ENCODE results near the gene PEAR1. TPM values are rescaled to one million over a fixed set of nuclear protein-coding genes. Genes with fewer than 3 reads are reported as not detected.

PEAR1 gene
- total RNA-seq, 2 experiments from 2014 or later, result not detected

DNA sequence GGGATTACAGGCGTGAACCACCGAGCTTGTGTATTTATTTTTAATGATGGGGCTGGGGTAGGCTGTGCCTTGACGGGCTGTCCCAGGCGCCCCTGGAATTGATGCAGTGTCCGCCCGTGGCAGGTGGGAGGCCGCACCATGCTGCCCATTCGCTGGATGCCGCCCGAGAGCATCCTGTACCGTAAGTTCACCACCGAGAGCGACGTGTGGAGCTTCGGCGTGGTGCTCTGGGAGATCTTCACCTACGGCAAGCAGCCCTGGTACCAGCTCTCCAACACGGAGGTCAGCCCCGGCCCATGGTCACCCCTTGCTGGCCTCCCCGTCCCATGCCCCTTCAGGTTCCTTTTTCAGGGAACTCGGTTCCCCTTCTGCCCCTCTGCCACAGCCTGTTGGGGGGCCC is 13.6 kb upstream of the PEAR1 start:
- Histone ChIP-seq H2AFZ (ENCODE audit: low read length) (no peak overlapping the region), H3K79me2 (ENCODE audit: insufficient read depth, low read depth, low read length) (no peaks in the 10 kb centered on the region), H3K9me3 (ENCODE audit: low read length) (no peaks in the 10 kb centered on the region), H4K20me1 (ENCODE audit: insufficient read depth, low read length) (no peaks in the 10 kb centered on the region), H3K36me3 (ENCODE audit: insufficient read depth, low read length) (no peaks in the 10 kb centered on the region), H3K4me1 (ENCODE audit: insufficient read depth, low read length, poor library complexity, severe bottlenecking) (no peaks in the 10 kb centered on the region), H3K4me2 (ENCODE audit: low read length) (no peak overlapping the region), H3K4me3 (ENCODE audit: low read depth, low read length, poor library complexity, severe bottlenecking) (no peak overlapping the region), H3K9me2 (ENCODE audit: insufficient read depth, low read length) (no peaks in the 10 kb centered on the region), H3K27ac (ENCODE audit: low read depth, low read length, poor library complexity, severe bottlenecking) (no peak overlapping the region)
- ChIA-PET POLR2A (no interaction called here), CTCF (ENCODE audit: unreplicated experiment) (no interaction called here)
- DNase-seq (ENCODE audit: low spot score), result no peak
- intact Hi-C loops (cut with micrococcal nuclease; ENCODE audit: unreplicated experiment), result no loop called here
- TF ChIP-seq, protein P1, sequence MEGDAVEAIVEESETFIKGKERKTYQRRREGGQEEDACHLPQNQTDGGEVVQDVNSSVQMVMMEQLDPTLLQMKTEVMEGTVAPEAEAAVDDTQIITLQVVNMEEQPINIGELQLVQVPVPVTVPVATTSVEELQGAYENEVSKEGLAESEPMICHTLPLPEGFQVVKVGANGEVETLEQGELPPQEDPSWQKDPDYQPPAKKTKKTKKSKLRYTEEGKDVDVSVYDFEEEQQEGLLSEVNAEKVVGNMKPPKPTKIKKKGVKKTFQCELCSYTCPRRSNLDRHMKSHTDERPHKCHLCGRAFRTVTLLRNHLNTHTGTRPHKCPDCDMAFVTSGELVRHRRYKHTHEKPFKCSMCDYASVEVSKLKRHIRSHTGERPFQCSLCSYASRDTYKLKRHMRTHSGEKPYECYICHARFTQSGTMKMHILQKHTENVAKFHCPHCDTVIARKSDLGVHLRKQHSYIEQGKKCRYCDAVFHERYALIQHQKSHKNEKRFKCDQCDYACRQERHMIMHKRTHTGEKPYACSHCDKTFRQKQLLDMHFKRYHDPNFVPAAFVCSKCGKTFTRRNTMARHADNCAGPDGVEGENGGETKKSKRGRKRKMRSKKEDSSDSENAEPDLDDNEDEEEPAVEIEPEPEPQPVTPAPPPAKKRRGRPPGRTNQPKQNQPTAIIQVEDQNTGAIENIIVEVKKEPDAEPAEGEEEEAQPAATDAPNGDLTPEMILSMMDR (conservative IDR thresholded peaks at IDR 0.05; ENCODE audit: low read length), result no peak
- TF ChIP-seq EZH2phosphoT487 (IDR thresholded peaks at IDR 0.05; ENCODE audit: borderline replicate concordance, low read depth, low read length), result no peak
- BruUV-seq (replicated peaks), result no TSS peak

DNA sequence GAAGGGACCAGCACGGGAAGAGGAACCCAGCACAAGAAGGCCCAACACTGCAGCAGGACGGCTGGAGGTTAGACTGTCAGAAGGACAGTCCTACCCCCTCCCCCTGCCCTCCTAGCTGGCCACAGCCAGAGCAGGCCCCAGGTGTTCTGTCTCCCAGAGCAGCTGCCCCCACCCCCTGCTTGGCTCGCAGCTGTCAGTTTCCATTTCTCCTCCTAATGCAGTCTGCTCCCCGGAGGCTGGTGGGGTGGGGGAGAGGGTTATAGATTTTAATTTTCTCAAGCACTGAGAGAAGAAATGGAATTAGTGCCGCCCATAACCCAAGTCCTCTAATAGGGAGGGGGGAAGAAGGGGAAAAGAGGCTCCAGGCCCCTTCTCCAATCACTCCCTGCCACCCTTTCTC is 13.0 kb upstream of the PEAR1 start:
- Histone ChIP-seq H3K4me3 (ENCODE audit: low read depth, low read length, poor library complexity, severe bottlenecking) (no peak overlapping the region), H3K9me3 (ENCODE audit: low read length) (no peaks in the 10 kb centered on the region), H3K9me2 (ENCODE audit: insufficient read depth, low read length) (no peaks in the 10 kb centered on the region), H4K20me1 (ENCODE audit: insufficient read depth, low read length) (no peaks in the 10 kb centered on the region), H3K79me2 (ENCODE audit: insufficient read depth, low read depth, low read length) (no peaks in the 10 kb centered on the region), H3K27ac (ENCODE audit: low read depth, low read length, poor library complexity, severe bottlenecking) (no peak overlapping the region), H3K4me1 (ENCODE audit: insufficient read depth, low read length, poor library complexity, severe bottlenecking) (no peaks in the 10 kb centered on the region), H2AFZ (ENCODE audit: low read length) (no peak overlapping the region), H3K36me3 (ENCODE audit: insufficient read depth, low read length) (no peaks in the 10 kb centered on the region), H3K4me2 (ENCODE audit: low read length) (no peak overlapping the region)
- BruUV-seq (replicated peaks), result no TSS peak
- intact Hi-C loops (cut with micrococcal nuclease; ENCODE audit: unreplicated experiment), result no loop called here
- TF ChIP-seq EZH2phosphoT487 (IDR thresholded peaks at IDR 0.05; ENCODE audit: borderline replicate concordance, low read depth, low read length), result no peak
- TF ChIP-seq, protein P1 (conservative IDR thresholded peaks at IDR 0.05; ENCODE audit: low read length), result no peak
- DNase-seq (ENCODE audit: low spot score), result no peak
- CTCF ChIA-PET (ENCODE audit: unreplicated experiment), result no interaction called here
- POLR2A ChIA-PET, result no interaction called here

DNA sequence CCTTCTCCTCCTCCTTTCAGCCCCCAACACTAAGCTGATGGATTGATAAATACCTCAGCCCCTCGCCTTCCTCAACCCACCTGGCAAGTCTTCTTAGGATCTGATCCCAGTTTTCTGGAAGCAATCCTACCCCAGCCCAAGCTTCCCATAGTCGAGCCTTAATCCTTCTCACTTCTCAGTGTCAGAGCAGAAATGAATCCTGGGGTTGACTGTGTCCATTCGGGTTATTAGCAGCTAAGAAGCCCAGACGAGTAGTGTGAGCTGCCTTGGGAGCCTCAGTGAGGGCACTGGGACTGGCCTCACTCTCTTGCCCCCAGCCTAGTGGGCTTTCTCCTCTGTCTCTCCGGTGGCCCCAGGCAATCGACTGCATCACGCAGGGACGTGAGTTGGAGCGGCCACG is 12.4 kb upstream of the PEAR1 start:
- H3K4me2 ChIP-seq (ENCODE audit: low read length), result no peak overlapping the region
- no TSS peak for BruUV-seq (replicated peaks)
- H2AFZ ChIP-seq (ENCODE audit: low read length), result no peak overlapping the region
- no peaks in the 10 kb centered on the region for H3K4me1 ChIP-seq (ENCODE audit: insufficient read depth, low read length, poor library complexity, severe bottlenecking)
- H3K9me2 ChIP-seq (ENCODE audit: insufficient read depth, low read length), result no peaks in the 10 kb centered on the region
- H3K79me2 ChIP-seq (ENCODE audit: insufficient read depth, low read depth, low read length), result no peaks in the 10 kb centered on the region
- intact Hi-C loops (cut with micrococcal nuclease; ENCODE audit: unreplicated experiment), result no loop called here
- no peaks in the 10 kb centered on the region for H3K36me3 ChIP-seq (ENCODE audit: insufficient read depth, low read length)
- no peak overlapping the region for H3K27ac ChIP-seq (ENCODE audit: low read depth, low read length, poor library complexity, severe bottlenecking)
- no peaks in the 10 kb centered on the region for H4K20me1 ChIP-seq (ENCODE audit: insufficient read depth, low read length)
- no peaks in the 10 kb centered on the region for H3K9me3 ChIP-seq (ENCODE audit: low read length)
- POLR2A ChIA-PET, result interaction anchor here (0.5 kb wide), 1 partner anchor 9 kb away, joined by 3 read pairs; no protein-coding TSS in a partner anchor
- CTCF ChIA-PET (ENCODE audit: unreplicated experiment), result no interaction called here
- H3K4me3 ChIP-seq (ENCODE audit: low read depth, low read length, poor library complexity, severe bottlenecking), result no peak overlapping the region
- TF ChIP-seq EZH2phosphoT487 (IDR thresholded peaks at IDR 0.05; ENCODE audit: borderline replicate concordance, low read depth, low read length), result no peak
- TF ChIP-seq, protein P1 (conservative IDR thresholded peaks at IDR 0.05; ENCODE audit: low read length), result no peak
- no peak for DNase-seq (ENCODE audit: low spot score)
